SK-N-MC (cell line): ENCODE data around the gene NT5DC4.

ENCODE experiments used
- EZH2 ChIP-seq: fragments of 200-600 bp; sonication (generic); IDR thresholded peaks from one replicate; pipeline ENCODE4 v1.6.1; 2017; ENCODE audit warnings: antibody characterized with exemption
- FOXP2 ChIP-seq: optimal IDR thresholded peaks from 2 replicates; pipeline ENCODE3; 2011; ENCODE audit warnings: mild to moderate bottlenecking, moderate library complexity; ENCODE audit not compliant: insufficient read depth; ENCODE audit errors: extremely low read length, control extremely low read depth
- POLR2AphosphoS5 ChIP-seq: IDR thresholded peaks from 2 replicates; pipeline ENCODE4 v1.6.1; 2012; ENCODE audit warnings: mild to moderate bottlenecking, low read depth, low read length, borderline replicate concordance

GRCh38 chr2:112673008-112673407 is 47.8 kb upstream of the NT5DC4 start:
- TF ChIP-seq EZH2, result no peak
- TF ChIP-seq POLR2AphosphoS5, result no peak
- no peak for TF ChIP-seq FOXP2
